Stomach (tissue), 9 donors: ENCODE data around the gene NRG3. TPM values are rescaled to one million over a fixed set of nuclear protein-coding genes. Genes with fewer than 3 reads are reported as not detected.

Source experiments
- DNase-seq, 2 donors: peaks; one replicate each; pipeline versions ENCODE4 v3.0.0 to v3.0.0-alpha.2; 2013 to 2019
- H3K27ac ChIP-seq, 5 donors: fragments of 200-600 bp in 4 of 5; sonication (generic) in 4 of 5; one replicate each; pipeline ENCODE4 v1.5.1; 2013 to 2019; ENCODE audit warnings: mild to moderate bottlenecking in 1 of 5, moderate library complexity in 1 of 5
- H3K27me3 ChIP-seq, 3 donors: fragments of 200-600 bp; sonication (generic); one replicate each; pipeline ENCODE4 v1.5.1; 2017 to 2019; ENCODE audit warnings: mixed run types in 1 of 3
- H3K36me3 ChIP-seq, 4 donors: fragments of 200-600 bp; sonication (generic); 1 replicate in 3 of 4; 2 replicates in 1 of 4; pipeline ENCODE4 v1.5.1; 2016 to 2019
- H3K4me1 ChIP-seq, 4 donors: fragments of 200-600 bp; sonication (generic); one replicate each; pipeline ENCODE4 v1.5.1; 2016 to 2019
- H3K4me3 ChIP-seq, 4 donors: fragments of 200-600 bp; sonication (generic) in 3 of 4; one replicate each; pipeline ENCODE4 v1.5.1; 2016 to 2019; ENCODE audit warnings: mild to moderate bottlenecking in 1 of 4
- H3K9me3 ChIP-seq, 4 donors: fragments of 200-600 bp; sonication (generic); one replicate each; pipeline ENCODE4 v1.5.1; 2016 to 2019
- EP300 ChIP-seq: sonication (generic); formaldehyde crosslinking; IDR thresholded peaks from one replicate; pipeline ENCODE4 v1.6.1; 2017; ENCODE audit warnings: antibody characterized with exemption
- POLR2A ChIP-seq, 4 donors: fragments of 450-650 bp; IDR thresholded peaks; one replicate each; pipeline ENCODE4 v1.6.1; 2016; ENCODE audit warnings: antibody characterized with exemption in 4 of 4, control low read depth in 2 of 4, mild to moderate bottlenecking in 1 of 4, moderate library complexity in 1 of 4
- POLR2AphosphoS5 ChIP-seq, 3 donors: sonication (generic); formaldehyde crosslinking; IDR thresholded peaks; one replicate each; pipeline ENCODE4 v1.6.1; 2016; ENCODE audit warnings: antibody characterized with exemption in 3 of 3
- WGBS, 5 donors: extraction: QIAGEN DNeasy Blood & Tissue Kit in 3 of 5; methylation state at CpG; one replicate each; pipeline versions ENCODE4 v1.1.5 to v1.1.7; 2013 to 2018; 5-methylcytosine and 5-hydroxymethylcytosine counted together
- intact Hi-C: fragments of 100-400 bp; cut with DNase I; formaldehyde crosslinking; loops from one replicate; pipeline ENCODE4 v1.15.1; 2023; ENCODE audit warnings: low total_unique reads
- polyA plus RNA-seq, 3 donors: library from polyadenylated mRNA; stranded (reverse); fragments of 200-250 nt; gene quantifications; one replicate each; pipeline ENCODE4 v1.2.3, GENCODE V29; 2013
- total RNA-seq, 5 donors: library from RNA; depleted of rRNA; stranded (reverse); fragments of >200 nt; gene quantifications; one replicate each; pipeline versions ENCODE4 v1.1.0 to v1.2.3, GENCODE V29; 2014 to 2016
- TF ChIP-seq, protein P1 (sequence below), 7 experiments: fragments of 450-650 bp in 4 of 7; fragments of 200-600 bp in 3 of 7; sonication (generic) in 3 of 7; IDR thresholded peaks; one replicate each; pipeline ENCODE4 v1.5.1; 2016 to 2019; ENCODE audit warnings: antibody characterized with exemption in 7 of 7, control low read depth in 2 of 7, mild to moderate bottlenecking in 1 of 7
- donor health status: healthy with polysubstance abuse.
- donor health status: Bipolar disorder and iron deficiency.
- donor health status: healthy.

NRG3 gene
- total and polyA plus RNA-seq, 8 donors = 0.08 to 2.5 (median 0.52) TPM; not detected in 4

DNA sequence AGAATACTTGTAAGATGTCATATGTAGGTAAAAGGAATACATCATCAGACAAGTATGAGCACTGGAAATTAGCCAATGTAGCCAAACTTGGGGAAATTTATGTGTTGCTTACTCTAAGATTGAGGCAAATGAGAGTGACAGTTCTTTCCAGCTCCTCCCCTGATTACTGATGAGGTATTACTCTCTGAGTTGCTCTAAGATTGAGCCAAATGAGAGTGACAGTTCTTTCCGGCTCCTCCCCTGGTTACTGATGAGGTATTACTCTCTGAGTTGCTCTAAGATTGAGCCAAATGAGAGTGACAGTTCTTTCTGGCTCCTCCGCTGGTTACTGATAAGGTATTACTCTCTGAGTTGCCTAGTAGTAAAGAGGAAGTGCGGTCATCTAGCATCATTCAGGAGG, 435.8 kb downstream of the NRG3 start:
- H3K27ac ChIP-seq = no peak overlapping the region
- H3K27me3 ChIP-seq = no peaks in the 10 kb centered on the region
- no peaks in the 10 kb centered on the region for H3K4me1 ChIP-seq
- WGBS, 5 donors = 57 to 91% (median 75%) methylated on average over 3 of the region's 3 CpGs
- intact Hi-C loops = no loop called here
- TF ChIP-seq EP300 = no peak
- TF ChIP-seq POLR2A (IDR thresholded peaks at IDR 0.05) = no peak
- TF ChIP-seq, protein P1, sequence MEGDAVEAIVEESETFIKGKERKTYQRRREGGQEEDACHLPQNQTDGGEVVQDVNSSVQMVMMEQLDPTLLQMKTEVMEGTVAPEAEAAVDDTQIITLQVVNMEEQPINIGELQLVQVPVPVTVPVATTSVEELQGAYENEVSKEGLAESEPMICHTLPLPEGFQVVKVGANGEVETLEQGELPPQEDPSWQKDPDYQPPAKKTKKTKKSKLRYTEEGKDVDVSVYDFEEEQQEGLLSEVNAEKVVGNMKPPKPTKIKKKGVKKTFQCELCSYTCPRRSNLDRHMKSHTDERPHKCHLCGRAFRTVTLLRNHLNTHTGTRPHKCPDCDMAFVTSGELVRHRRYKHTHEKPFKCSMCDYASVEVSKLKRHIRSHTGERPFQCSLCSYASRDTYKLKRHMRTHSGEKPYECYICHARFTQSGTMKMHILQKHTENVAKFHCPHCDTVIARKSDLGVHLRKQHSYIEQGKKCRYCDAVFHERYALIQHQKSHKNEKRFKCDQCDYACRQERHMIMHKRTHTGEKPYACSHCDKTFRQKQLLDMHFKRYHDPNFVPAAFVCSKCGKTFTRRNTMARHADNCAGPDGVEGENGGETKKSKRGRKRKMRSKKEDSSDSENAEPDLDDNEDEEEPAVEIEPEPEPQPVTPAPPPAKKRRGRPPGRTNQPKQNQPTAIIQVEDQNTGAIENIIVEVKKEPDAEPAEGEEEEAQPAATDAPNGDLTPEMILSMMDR (IDR thresholded peaks at IDR 0.05) = no peak
- TF ChIP-seq POLR2AphosphoS5 (IDR thresholded peaks at IDR 0.05) = no peak
- no peak for DNase-seq
- H3K9me3 ChIP-seq = no peaks in the 10 kb centered on the region
- H3K36me3 ChIP-seq = no peaks in the 10 kb centered on the region
- no peak overlapping the region for H3K4me3 ChIP-seq

DNA sequence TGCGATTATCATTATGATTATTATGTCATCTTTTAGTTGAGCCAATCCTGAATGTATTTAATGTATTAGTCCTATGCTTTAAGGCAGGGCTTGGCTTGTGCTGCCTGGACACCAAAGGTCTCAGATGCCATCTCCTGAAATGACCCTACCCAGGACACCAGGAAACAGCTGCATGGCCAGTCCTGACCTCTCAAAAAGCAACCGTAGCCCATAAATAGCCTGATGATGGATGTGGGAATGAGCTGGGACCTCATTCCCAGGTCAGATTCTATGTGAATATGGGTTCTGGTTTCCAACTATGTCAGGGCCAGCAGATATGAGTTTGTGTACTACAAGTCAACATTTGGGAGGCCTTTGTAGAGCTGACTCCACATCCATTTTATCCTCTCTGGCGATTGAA, 438.4 kb downstream of the NRG3 start:
- 60 to 86% (median 70%) methylated on average over 3 of the region's 3 CpGs for WGBS, 5 donors

DNA sequence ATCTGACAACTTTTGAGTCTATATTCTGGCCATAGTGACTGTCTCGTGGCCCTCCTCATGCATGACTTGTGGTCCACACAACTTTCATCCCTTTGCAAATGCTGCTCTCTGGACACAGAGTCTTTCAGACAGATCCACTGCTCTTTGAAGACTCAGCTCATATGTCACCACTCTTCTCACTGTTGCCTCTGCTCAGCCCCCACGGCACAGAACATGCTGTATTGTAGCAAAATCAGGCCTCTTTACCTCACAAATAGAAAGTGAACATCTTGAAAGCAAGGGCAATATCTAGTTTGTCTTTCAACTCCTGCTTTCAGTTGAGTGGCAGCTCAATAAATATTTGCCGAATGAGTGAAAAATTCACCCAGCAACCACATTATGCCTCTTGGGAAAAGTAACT, 443.5 kb downstream of the NRG3 start:
- H3K27ac ChIP-seq = no peak overlapping the region
- 26 to 39% (median 37%) methylated on average over 3 of the region's 3 CpGs for WGBS, 5 donors
- H3K9me3 ChIP-seq = no peaks in the 10 kb centered on the region
- H3K27me3 ChIP-seq = no peaks in the 10 kb centered on the region
- TF ChIP-seq EP300 (no peak), POLR2A (IDR thresholded peaks at IDR 0.05) (no peak), POLR2AphosphoS5 (IDR thresholded peaks at IDR 0.05) (no peak)
- TF ChIP-seq, protein P1 (IDR thresholded peaks at IDR 0.05) = no peak
- intact Hi-C loops = no loop called here
- no peaks in the 10 kb centered on the region for H3K4me1 ChIP-seq
- no peak for DNase-seq
- no peak overlapping the region for H3K4me3 ChIP-seq
- no peaks in the 10 kb centered on the region for H3K36me3 ChIP-seq

More for the DNA sequence above, 438.4 kb downstream of the NRG3 start:
- TF ChIP-seq EP300 = no peak
- TF ChIP-seq POLR2AphosphoS5 (IDR thresholded peaks at IDR 0.05) = no peak
- TF ChIP-seq POLR2A (IDR thresholded peaks at IDR 0.05) = no peak
- TF ChIP-seq, protein P1 (IDR thresholded peaks at IDR 0.05) = no peak
- no peaks in the 10 kb centered on the region for H3K4me1 ChIP-seq
- no peak overlapping the region for H3K4me3 ChIP-seq
- no peaks in the 10 kb centered on the region for H3K9me3 ChIP-seq
- no peaks in the 10 kb centered on the region for H3K36me3 ChIP-seq
- H3K27ac ChIP-seq = no peak overlapping the region
- no peak for DNase-seq
- intact Hi-C loops = no loop called here
- H3K27me3 ChIP-seq = no peaks in the 10 kb centered on the region

DNA sequence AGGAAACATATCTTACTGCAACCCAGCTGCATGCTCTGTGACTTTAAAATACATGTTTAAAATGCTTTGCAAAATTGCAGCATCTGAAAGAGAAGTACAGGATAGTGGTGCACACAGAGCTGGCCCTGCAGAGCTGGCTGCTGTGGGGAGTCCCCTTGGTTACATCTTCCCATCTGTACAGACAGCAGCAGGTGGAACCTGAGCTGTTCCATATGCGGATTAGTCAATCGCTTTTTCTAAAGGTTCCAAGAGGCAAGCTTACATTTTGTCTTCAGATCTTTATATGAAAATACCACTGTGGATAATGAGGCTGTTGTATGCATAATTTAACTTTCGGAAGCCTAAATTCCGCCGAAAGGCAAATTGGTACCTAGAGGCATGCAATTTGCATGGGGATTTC, 444.1 kb downstream of the NRG3 start:
- 83 to 93% (median 85%) methylated on average over 5 of the region's 5 CpGs for WGBS, 5 donors
- no peak for DNase-seq
- Histone ChIP-seq H3K4me3 (no peak overlapping the region), H3K9me3 (no peaks in the 10 kb centered on the region), H3K27ac (no peak overlapping the region), H3K27me3 (no peaks in the 10 kb centered on the region), H3K4me1 (no peaks in the 10 kb centered on the region), H3K36me3 (no peaks in the 10 kb centered on the region)
- intact Hi-C loops = no loop called here
- TF ChIP-seq POLR2AphosphoS5 (IDR thresholded peaks at IDR 0.05) (no peak), EP300 (no peak), POLR2A (IDR thresholded peaks at IDR 0.05) (no peak)
- TF ChIP-seq, protein P1 (IDR thresholded peaks at IDR 0.05) = no peak
